AG09309 (cell line): Measurements from ENCODE around the gene ATF5.

Experiments
- DNase-seq: peaks from one replicate; pipeline ENCODE4 v3.0.0-alpha.2; 2010; ENCODE audit warnings: low read depth
- H3K4me3 ChIP-seq: 2 replicates; pipeline ENCODE4 v1.5.1; 2011; ENCODE audit warnings: mild to moderate bottlenecking, low read depth, low read length, moderate library complexity; ENCODE audit not compliant: control insufficient read depth
- CTCF ChIP-seq: IDR thresholded peaks from 2 replicates; pipeline ENCODE4 v1.5.1; 2011; ENCODE audit warnings: mild to moderate bottlenecking, low read depth, low read length, inconsistent platforms; ENCODE audit not compliant: insufficient read depth, control insufficient read depth; ENCODE audit errors: missing control alignments

Gene ATF5, protein sequence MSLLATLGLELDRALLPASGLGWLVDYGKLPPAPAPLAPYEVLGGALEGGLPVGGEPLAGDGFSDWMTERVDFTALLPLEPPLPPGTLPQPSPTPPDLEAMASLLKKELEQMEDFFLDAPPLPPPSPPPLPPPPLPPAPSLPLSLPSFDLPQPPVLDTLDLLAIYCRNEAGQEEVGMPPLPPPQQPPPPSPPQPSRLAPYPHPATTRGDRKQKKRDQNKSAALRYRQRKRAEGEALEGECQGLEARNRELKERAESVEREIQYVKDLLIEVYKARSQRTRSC

GRCh38 chr19:49929121-49929610 is at the start of gene ATF5, which contains the start of gene NUP62:
TSS of gene ATF5 (plus strand) at chr19:49929205. CDS start at chr19:49930851, 1,646 bp downstream.
TSS of gene NUP62 (minus strand) at chr19:49929504. CDS start at chr19:49909807, 19,697 bp downstream.
- DNase-seq, result peak; percentile 27
- peak within 1 kb of the TSS; percentile 98 for H3K4me3 ChIP-seq
- no peak for TF ChIP-seq CTCF

- no peak for TF ChIP-seq CTCF
- H3K4me3 ChIP-seq, result no peak overlapping the region
- DNase-seq, result no peak
Observed at GRCh38 chr19:49879243-49879963, 49.6 kb upstream of the ATF5 start.

DNA sequence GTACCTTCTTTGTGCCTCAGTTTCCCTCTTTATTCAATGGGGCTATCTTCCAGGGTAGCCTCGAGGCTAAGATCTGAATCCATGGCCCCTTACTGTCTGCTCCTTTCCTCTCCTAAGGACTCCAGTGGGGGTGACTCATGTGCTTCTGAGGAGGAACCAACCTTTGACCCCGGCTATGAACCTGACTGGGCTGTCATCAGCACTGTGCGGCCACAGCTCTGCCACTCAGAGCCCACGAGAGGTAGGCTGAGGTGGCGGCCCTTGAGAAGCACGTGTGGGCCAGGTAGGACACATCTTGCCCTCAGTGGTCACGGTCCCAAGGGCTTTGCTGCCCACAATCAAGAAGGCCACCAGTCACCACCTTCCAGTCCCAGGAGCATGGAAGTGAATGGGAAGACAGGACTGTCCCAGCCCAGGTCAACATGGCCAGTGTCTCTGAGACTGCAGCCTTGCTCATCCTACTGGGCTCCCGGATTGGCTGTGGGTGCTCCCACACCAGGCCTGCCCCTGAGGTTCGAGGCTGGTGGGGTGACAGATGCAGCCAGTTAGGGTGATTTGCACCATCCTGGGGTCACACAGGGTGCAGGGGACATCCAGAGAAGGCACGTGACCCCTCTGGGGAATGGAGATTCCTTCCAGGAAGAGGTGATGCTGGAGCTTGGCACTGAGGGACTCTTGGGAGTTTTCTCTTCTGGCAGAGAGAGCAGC is 48.7 kb upstream of the ATF5 start:
- no peak for DNase-seq
- TF ChIP-seq CTCF, result no peak
- no peak overlapping the region for H3K4me3 ChIP-seq

DNA sequence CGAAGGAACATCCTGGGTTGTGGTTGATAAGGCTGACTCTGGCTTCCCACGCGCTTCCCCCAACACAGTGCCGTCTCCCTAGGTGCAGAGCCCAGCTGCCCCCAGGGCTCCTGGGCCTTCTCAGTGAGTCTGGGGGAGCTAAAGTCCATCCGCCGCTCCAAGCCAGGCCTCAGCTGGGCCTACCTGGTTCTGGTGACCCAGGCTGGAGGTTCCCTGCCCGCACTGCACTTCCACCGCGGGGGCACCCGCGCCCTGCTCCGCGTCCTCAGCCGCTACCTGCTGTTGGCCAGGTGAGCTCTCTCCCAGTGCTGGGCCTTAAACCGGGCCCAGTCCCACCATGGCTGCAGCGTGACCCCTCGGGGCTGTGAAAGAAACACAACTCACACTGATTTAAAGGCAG is 47.8 kb upstream of the ATF5 start:
- no peak for TF ChIP-seq CTCF
- DNase-seq, result no peak
- no peak overlapping the region for H3K4me3 ChIP-seq

GRCh38 chr19:49881672-49882394 is 47.2 kb upstream of the ATF5 start:
- no peak for TF ChIP-seq CTCF
- no peak for DNase-seq
- H3K4me3 ChIP-seq, result no peak overlapping the region

DNA sequence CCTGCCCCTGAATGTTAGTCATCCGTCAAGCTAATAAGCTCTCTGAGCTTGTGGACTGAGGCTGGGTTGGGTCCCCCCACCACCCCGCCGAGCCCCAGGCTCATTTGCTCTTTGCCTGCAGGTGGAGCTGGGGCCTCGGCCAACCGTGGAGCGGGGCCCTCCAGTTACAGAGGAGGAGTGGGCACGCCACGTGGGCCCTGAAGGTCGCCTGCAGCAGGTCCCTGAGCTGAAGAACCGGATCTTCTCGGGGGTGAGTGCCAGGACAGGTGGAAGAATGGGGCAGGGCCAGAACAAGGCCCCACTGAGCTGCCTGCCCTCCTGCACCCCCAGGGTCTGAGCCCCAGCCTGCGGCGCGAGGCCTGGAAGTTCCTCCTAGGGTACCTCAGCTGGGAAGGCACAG is 46.4 kb upstream of the ATF5 start:
- DNase-seq, result no peak
- no peak for TF ChIP-seq CTCF
- H3K4me3 ChIP-seq, result no peak overlapping the region
